ENCODE measurements around the gene CYTH1. TPM values are rescaled to one million over a fixed set of nuclear protein-coding genes. Genes with fewer than 3 reads are reported as not detected.

CYTH1 gene
- total and polyA plus RNA-seq, 4 donors = 15.4 to 32.1 (median 20.6) TPM

GRCh38 chr17:78774956-78775571 lies 7.0 kb downstream of the CYTH1 start:
- no peaks in the 10 kb centered on the region for H3K27me3 ChIP-seq (ENCODE audit: control insufficient read depth in 4 of 4, insufficient read depth in 4 of 4, low read length in 3 of 4)
- 73% methylated on average over 12 of the region's 12 CpGs for WGBS
- H3K4me3 ChIP-seq (ENCODE audit: low read depth in 1 of 3, low read length in 3 of 3) = no peak overlapping the region
- peak overlapping the region in 1 of 2 donors; percentile 28 for H3K9ac ChIP-seq (ENCODE audit: low read depth in 1 of 2, low read length in 2 of 2)
- no peaks in the 10 kb centered on the region for H3K36me3 ChIP-seq (ENCODE audit: control insufficient read depth in 4 of 4, insufficient read depth in 3 of 4, low read depth in 1 of 4, low read length in 3 of 4)
- DNase-seq (ENCODE audit: low spot score) = no peak
- peaks cover 0 to 14% (median 13%) of the 10 kb centered on the region in 4 donors for H3K4me1 ChIP-seq (ENCODE audit: control insufficient read depth in 4 of 4, insufficient read depth in 4 of 4, low read length in 3 of 4)
- no peak for TF ChIP-seq FOXA1 (IDR thresholded peaks at IDR 0.05)
- TF ChIP-seq HNF4G (IDR thresholded peaks at IDR 0.05) = no peak
- no peak for TF ChIP-seq HNF4A (conservative IDR thresholded peaks at IDR 0.05)
- TF ChIP-seq FOXA2 (IDR thresholded peaks at IDR 0.05) = no peak
- TF ChIP-seq RXRA (IDR thresholded peaks at IDR 0.05) = no peak
- TF ChIP-seq SP1 (IDR thresholded peaks at IDR 0.05) = no peak
- TF ChIP-seq TAF1 (conservative IDR thresholded peaks at IDR 0.05) = no peak
- TF ChIP-seq GABPA (IDR thresholded peaks at IDR 0.05 in 1 of 2, conservative IDR thresholded peaks at IDR 0.05 in 1 of 2) = no peak
- no peaks in the 10 kb centered on the region for H3K9me3 ChIP-seq (ENCODE audit: control insufficient read depth in 4 of 4, low read length in 3 of 4)
- H3K27ac ChIP-seq (ENCODE audit: low read depth in 1 of 2, low read length in 2 of 2) = peak overlapping the region; percentile 23 to 39

GRCh38 chr17:78774453-78774852 lies 7.6 kb downstream of the CYTH1 start:
- 83% methylated on average over 2 of the region's 2 CpGs for WGBS
- TF ChIP-seq ZBTB33 (IDR thresholded peaks at IDR 0.05) (no peak), RAD21 (IDR thresholded peaks at IDR 0.05) (no peak), YY1 (IDR thresholded peaks at IDR 0.05) (no peak), HNF4G (IDR thresholded peaks at IDR 0.05) (no peak), REST (IDR thresholded peaks at IDR 0.05) (no peak), GABPA (IDR thresholded peaks at IDR 0.05 in 1 of 2, conservative IDR thresholded peaks at IDR 0.05 in 1 of 2) (no peak), JUND (IDR thresholded peaks at IDR 0.05) (no peak), HNF4A (conservative IDR thresholded peaks at IDR 0.05) (no peak), MAX (IDR thresholded peaks at IDR 0.05) (no peak)
- Histone ChIP-seq H3K36me3 (ENCODE audit: control insufficient read depth in 4 of 4, insufficient read depth in 3 of 4, low read depth in 1 of 4, low read length in 3 of 4) (no peaks in the 10 kb centered on the region), H3K9me3 (ENCODE audit: control insufficient read depth in 4 of 4, low read length in 3 of 4) (no peaks in the 10 kb centered on the region), H3K9ac (ENCODE audit: low read depth in 1 of 2, low read length in 2 of 2) (peak overlapping the region in 1 of 2 donors; percentile 9), H3K4me3 (ENCODE audit: low read depth in 1 of 3, low read length in 3 of 3) (no peak overlapping the region), H3K27me3 (ENCODE audit: control insufficient read depth in 4 of 4, insufficient read depth in 4 of 4, low read length in 3 of 4) (no peaks in the 10 kb centered on the region), H3K27ac (ENCODE audit: low read depth in 1 of 2, low read length in 2 of 2) (peak overlapping the region; percentile 13 to 39), H3K4me1 (ENCODE audit: control insufficient read depth in 4 of 4, insufficient read depth in 4 of 4, low read length in 3 of 4) (peaks cover 3 to 13% (median 9%) of the 10 kb centered on the region in 4 donors)
- no peak for DNase-seq (ENCODE audit: low spot score)
